WERI-Rb-1 (cell line): Measurements from ENCODE around the gene PDE7B.

Source experiments
- DNase-seq: peaks from one replicate; pipeline ENCODE4 v3.0.0-alpha.2; 2020
- H3K27ac ChIP-seq: fragments of 250-450 bp; sonication (Bioruptor Pico); 2 replicates; pipeline ENCODE4 v1.5.1; 2020; ENCODE audit warnings: mild to moderate bottlenecking, moderate library complexity
- H3K27me3 ChIP-seq: fragments of 250-450 bp; sonication (Bioruptor Pico); 2 replicates; pipeline ENCODE4 v1.5.1; 2021; ENCODE audit warnings: mild to moderate bottlenecking, low read depth, moderate library complexity; ENCODE audit not compliant: insufficient read depth, severe bottlenecking
- H3K36me3 ChIP-seq: fragments of 250-450 bp; sonication (Bioruptor Pico); 2 replicates; pipeline ENCODE4 v1.5.1; 2020; ENCODE audit warnings: mild to moderate bottlenecking, moderate library complexity
- H3K4me3 ChIP-seq: 2 replicates; pipeline ENCODE4 v1.5.1; 2011; ENCODE audit warnings: low read depth, mild to moderate bottlenecking, control low read depth, low read length
- H3K9me3 ChIP-seq: fragments of 250-450 bp; sonication (Bioruptor Pico); 2 replicates; pipeline ENCODE4 v1.5.1; 2021; ENCODE audit warnings: mild to moderate bottlenecking, moderate library complexity; ENCODE audit not compliant: severe bottlenecking
- TF ChIP-seq, protein P1 (sequence below): IDR thresholded peaks from 2 replicates; pipeline ENCODE4 v1.5.1; 2011; ENCODE audit warnings: low read depth, mild to moderate bottlenecking, control low read depth, inconsistent platforms, low read length

Gene PDE7B

DNA sequence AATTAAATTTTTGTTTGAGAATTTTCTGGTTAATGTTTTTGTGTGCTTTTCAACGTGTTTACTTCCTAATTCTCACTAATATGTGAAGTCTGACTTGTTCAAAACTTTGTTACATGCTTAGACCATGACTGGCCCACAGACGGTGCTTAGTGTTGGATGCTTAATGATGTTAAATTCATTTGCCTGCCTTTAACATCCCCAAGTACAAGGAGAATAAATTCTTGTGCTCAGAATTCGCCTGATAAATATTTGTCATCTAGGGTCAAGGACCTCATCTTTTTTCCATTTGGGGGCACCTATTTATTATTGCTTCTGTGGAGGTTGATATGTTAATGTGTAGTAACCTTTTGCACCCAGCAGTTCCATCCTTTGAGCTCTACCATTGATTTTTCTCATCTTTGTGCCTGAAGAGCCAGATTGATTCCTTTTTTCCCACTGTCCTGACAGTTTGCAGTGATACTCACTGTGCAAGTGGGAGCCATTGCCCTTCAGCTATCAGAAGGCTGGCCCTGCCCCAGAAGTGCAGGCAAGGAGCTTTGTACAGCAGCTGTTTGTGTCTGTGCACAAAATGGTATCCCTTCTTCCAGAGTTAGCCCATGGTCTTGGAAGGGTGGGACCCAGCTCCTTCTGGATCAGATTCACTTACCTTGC is 170.8 kb downstream of the PDE7B start:
- TF ChIP-seq, protein P1, sequence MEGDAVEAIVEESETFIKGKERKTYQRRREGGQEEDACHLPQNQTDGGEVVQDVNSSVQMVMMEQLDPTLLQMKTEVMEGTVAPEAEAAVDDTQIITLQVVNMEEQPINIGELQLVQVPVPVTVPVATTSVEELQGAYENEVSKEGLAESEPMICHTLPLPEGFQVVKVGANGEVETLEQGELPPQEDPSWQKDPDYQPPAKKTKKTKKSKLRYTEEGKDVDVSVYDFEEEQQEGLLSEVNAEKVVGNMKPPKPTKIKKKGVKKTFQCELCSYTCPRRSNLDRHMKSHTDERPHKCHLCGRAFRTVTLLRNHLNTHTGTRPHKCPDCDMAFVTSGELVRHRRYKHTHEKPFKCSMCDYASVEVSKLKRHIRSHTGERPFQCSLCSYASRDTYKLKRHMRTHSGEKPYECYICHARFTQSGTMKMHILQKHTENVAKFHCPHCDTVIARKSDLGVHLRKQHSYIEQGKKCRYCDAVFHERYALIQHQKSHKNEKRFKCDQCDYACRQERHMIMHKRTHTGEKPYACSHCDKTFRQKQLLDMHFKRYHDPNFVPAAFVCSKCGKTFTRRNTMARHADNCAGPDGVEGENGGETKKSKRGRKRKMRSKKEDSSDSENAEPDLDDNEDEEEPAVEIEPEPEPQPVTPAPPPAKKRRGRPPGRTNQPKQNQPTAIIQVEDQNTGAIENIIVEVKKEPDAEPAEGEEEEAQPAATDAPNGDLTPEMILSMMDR = no peak
- no peaks in the 10 kb centered on the region for H3K27me3 ChIP-seq
- H3K9me3 ChIP-seq = no peaks in the 10 kb centered on the region
- no peak for DNase-seq
- H3K4me3 ChIP-seq = no peak overlapping the region
- H3K36me3 ChIP-seq = no peaks in the 10 kb centered on the region
- no peak overlapping the region for H3K27ac ChIP-seq

- Histone ChIP-seq H3K4me3 (no peak overlapping the region), H3K36me3 (no peaks in the 10 kb centered on the region), H3K27ac (no peak overlapping the region), H3K27me3 (no peaks in the 10 kb centered on the region), H3K9me3 (no peaks in the 10 kb centered on the region)
- TF ChIP-seq, protein P1 = no peak
- DNase-seq = no peak
These were observed 173.2 kb downstream of the PDE7B start for GRCh38 chr6:136024711-136025110.

- no peak overlapping the region for H3K4me3 ChIP-seq
- H3K27me3 ChIP-seq = no peaks in the 10 kb centered on the region
- no peaks in the 10 kb centered on the region for H3K36me3 ChIP-seq
- no peak for DNase-seq
- TF ChIP-seq, protein P1 = no peak
- no peak overlapping the region for H3K27ac ChIP-seq
- H3K9me3 ChIP-seq = no peaks in the 10 kb centered on the region
These were observed 174.2 kb downstream of the PDE7B start for GRCh38 chr6:136025736-136026135.

- no peak for DNase-seq
- Histone ChIP-seq H3K27ac (no peak overlapping the region), H3K9me3 (no peaks in the 10 kb centered on the region), H3K27me3 (no peaks in the 10 kb centered on the region), H3K36me3 (no peaks in the 10 kb centered on the region), H3K4me3 (no peak overlapping the region)
- TF ChIP-seq, protein P1 = no peak
These were observed 178.6 kb downstream of the PDE7B start for GRCh38 chr6:136030131-136030530.

DNA sequence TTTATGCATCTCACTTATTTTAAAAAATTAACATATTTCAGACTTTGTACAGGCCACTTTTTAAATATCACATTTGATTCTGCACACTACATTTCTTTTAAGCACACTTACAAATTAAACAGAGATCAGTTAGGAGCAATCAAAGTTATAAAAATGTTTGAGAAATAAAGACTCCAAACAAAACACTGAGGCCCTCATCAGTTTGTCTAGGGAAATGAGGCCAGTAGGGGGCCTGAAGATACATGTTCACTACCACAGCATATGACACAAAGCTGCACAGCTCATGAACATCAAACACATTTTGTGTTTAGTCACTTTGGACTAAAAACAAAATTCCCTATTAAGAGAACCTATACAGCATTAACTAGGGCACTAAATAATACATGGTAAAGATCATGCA is 180.5 kb downstream of the PDE7B start:
- Histone ChIP-seq H3K9me3 (no peaks in the 10 kb centered on the region), H3K27ac (no peak overlapping the region), H3K36me3 (no peaks in the 10 kb centered on the region), H3K27me3 (no peaks in the 10 kb centered on the region), H3K4me3 (no peak overlapping the region)
- DNase-seq = peak; percentile 18
- TF ChIP-seq, protein P1 = peak; percentile 55

- no peaks in the 10 kb centered on the region for H3K9me3 ChIP-seq
- no peaks in the 10 kb centered on the region for H3K27me3 ChIP-seq
- no peak for DNase-seq
- no peak overlapping the region for H3K27ac ChIP-seq
- H3K4me3 ChIP-seq = no peak overlapping the region
- TF ChIP-seq, protein P1 = no peak
- no peaks in the 10 kb centered on the region for H3K36me3 ChIP-seq
These were observed 181.9 kb downstream of the PDE7B start for GRCh38 chr6:136033416-136033815.
